Stimulated activated CD8-positive, alpha-beta memory T cell treated with anti-CD3 and anti-CD28 coated beads, Interleukin-4, amount 100 ng/mL, for 1 hour (primary cell): ENCODE results near the gene SLC22A15.

Experiments used
- DNase-seq, 2 donors: peaks; one replicate each; pipeline ENCODE4 v3.0.0-alpha.2; 2020; ENCODE audit warnings: low read depth in 2 of 2, low spot score in 1 of 2

The SLC22A15 gene

GRCh38 chr1:116099379-116099778 lies 123.1 kb downstream of the SLC22A15 start:
- DNase-seq: no peak

- DNase-seq: no peak
Observed at GRCh38 chr1:116099919-116100318, 123.6 kb downstream of the SLC22A15 start.

- DNase-seq: no peak
Observed at GRCh38 chr1:116104667-116105066, 128.4 kb downstream of the SLC22A15 start.

GRCh38 chr1:116105996-116106395 lies 129.7 kb downstream of the SLC22A15 start:
- no peak for DNase-seq

- DNase-seq: no peak
Observed at GRCh38 chr1:116106646-116107045, 130.3 kb downstream of the SLC22A15 start.

- DNase-seq: no peak
Observed at GRCh38 chr1:116107371-116107770, 131.1 kb downstream of the SLC22A15 start.

DNA sequence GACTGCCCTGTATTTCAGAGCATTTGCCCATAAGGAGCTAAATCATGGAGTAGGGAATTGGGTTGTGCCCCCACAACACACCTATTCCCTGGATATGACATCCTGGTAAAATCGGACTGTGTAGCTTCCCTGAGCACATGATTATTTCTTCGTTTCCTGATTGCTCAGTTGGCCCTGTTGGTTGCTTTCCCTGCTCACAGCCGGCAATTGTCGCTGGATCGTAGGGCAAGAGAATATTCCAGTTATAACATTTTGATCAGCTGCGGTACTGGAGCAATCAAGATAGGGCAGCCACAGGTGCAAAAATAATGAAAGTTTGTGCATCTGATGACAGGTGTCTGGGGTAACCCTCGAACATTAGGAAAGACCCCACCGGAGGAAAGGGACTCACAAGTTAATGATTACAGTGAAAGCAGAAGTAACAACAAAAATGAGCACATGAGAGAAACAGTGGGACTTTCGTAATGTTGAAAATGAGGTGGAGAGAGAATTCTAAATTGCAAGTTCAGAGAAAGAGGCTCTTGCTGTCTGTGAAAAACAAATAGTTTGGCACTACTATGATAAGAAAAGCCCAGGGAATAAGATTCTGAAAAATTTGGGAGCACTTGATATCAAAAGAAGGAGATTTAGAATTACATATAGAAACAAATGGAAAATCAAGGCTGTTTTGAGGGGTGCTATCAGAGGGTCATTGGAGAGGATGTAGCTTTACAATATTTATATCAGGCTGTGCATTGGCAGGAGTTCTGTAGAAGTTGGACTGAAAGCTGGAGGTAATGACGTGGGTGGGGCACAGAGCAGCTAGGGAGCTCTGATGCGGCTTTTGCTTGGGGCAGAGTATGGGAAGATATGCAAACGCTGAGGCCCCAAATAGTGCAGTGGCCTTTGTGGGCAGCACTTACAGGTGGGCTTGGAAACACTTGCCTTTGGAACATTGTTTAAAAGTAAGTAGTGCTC lies 134.5 kb downstream of the SLC22A15 start, which contains the start of gene MAB21L3:
Gene MAB21L3 (plus strand): TSS at position 833 of the 957 bp plus-strand sequence. CDS start 1,217 bp downstream, outside the sequence.
- no peak for DNase-seq

GRCh38 chr1:116111524-116112021 lies 135.3 kb downstream of the SLC22A15 start:
- DNase-seq: no peak

DNA sequence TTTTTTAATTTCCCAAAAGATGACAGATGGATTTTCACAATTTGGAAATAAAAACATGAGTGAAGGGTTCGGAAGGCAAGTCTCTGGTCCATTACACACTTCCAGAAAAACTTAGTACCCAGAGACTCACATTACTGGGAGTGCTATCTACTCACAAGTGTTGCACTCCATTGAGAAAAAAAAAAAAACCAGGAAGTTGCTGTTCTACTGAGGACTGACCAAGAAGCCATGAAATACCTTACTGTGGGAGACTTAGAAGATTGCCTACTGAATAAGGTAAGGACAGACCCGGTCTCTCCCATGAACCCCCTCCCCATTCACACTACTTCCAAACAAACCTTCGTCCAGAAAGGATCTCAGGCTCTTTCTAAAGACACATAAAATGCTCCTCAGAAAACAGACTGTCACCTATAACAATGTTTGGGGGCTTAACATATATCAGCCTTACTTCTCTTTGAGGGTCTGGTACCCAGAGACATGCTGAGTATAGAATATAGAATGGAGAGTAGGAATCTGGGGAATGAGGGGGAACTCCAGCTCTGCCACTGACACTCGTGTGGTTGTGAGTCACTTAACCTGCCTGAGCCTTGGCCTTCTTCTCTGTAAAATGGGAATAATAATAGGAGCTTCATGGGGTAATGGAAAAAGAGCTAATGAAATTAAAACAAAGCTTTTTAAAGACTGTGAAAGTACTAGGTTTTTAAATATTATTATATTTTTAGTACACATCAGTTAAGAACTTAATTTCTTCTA lies 136.3 kb downstream of the SLC22A15 start:
- no peak for DNase-seq

- no peak for DNase-seq
Observed at GRCh38 chr1:116113615-116114014, 137.3 kb downstream of the SLC22A15 start.

- no peak for DNase-seq
Observed at GRCh38 chr1:116115476-116116439, 139.4 kb downstream of the SLC22A15 start.

DNA sequence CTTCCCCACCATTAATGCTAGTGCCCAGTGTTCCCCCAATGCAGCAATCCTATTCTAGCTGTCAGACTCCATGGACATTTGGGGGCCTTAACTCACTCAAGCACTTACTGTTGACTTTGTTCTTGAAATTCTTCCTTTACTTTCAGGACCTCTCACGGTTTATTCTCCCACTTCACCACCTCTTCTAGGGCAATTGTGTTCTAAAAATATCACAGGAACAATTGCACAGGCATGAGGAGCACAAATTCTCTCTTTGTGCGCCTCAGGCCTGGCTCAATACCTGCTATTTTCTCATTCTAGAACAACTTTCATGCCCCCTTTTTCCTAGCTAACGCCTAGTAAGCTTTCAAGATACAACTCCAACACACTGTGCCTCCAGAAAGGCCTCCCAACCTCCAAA lies 142.2 kb downstream of the SLC22A15 start:
- DNase-seq: no peak
